Transverse colon (tissue), 3 donors: ENCODE results near the gene ARID3A.

ENCODE experiments used
- CTCF ChIP-seq, 5 experiments: fragments of 200-600 bp in 3 of 5; fragments of 450-650 bp in 2 of 5; sonication (generic) in 3 of 5; IDR thresholded peaks; 1 replicate in 2 of 5; 2 replicates in 3 of 5; pipeline ENCODE4 v1.5.1; 2016 to 2017; ENCODE audit warnings: antibody characterized with exemption in 5 of 5, inconsistent platforms in 3 of 5, mild to moderate bottlenecking in 2 of 5, moderate library complexity in 1 of 5
- POLR2A ChIP-seq: fragments of 450-650 bp; IDR thresholded peaks from one replicate; pipeline ENCODE4 v1.6.1; 2016; ENCODE audit warnings: antibody characterized with exemption, mild to moderate bottlenecking, moderate library complexity

- TF ChIP-seq CTCF (IDR thresholded peaks at IDR 0.05) (no peak), POLR2A (no peak)
Observed at GRCh38 chr19:991174-991931, 65.5 kb downstream of the ARID3A start.
